H9 (cell line): ENCODE data around the gene CCDC154. TPM values are rescaled to one million over a fixed set of nuclear protein-coding genes. Genes with fewer than 3 reads are reported as not detected.

Experiments used
- DNase-seq: peaks from one replicate; pipeline ENCODE4 v3.0.0-alpha.2; 2017
- H2AFZ ChIP-seq: one replicate; pipeline ENCODE4 v1.6.1; 2013; ENCODE audit warnings: mild to moderate bottlenecking, low read length, control low read depth, moderate library complexity
- H2AK5ac ChIP-seq: 2 replicates; pipeline ENCODE4 v1.6.1; 2013; ENCODE audit warnings: low read length, control low read depth, mixed read lengths; ENCODE audit not compliant: insufficient read length
- H2BK120ac ChIP-seq: one replicate; pipeline ENCODE4 v1.6.1; 2013; ENCODE audit warnings: low read depth, mild to moderate bottlenecking, low read length, control low read depth, inconsistent platforms; ENCODE audit not compliant: poor library complexity, severe bottlenecking
- H2BK12ac ChIP-seq: 2 replicates; pipeline ENCODE4 v1.6.1; 2013; ENCODE audit warnings: low read length, control low read depth, mixed read lengths, low read depth; ENCODE audit not compliant: insufficient read length
- H2BK15ac ChIP-seq: 2 replicates; pipeline ENCODE4 v1.6.1; 2013; ENCODE audit warnings: low read depth, low read length, control low read depth
- H2BK20ac ChIP-seq: one replicate; pipeline ENCODE4 v1.6.1; 2013; ENCODE audit warnings: low read depth, mild to moderate bottlenecking, low read length, control low read depth, inconsistent platforms; ENCODE audit not compliant: poor library complexity, severe bottlenecking
- H2BK5ac ChIP-seq: 2 replicates; pipeline ENCODE4 v1.6.1; 2013; ENCODE audit warnings: low read length, control low read depth, mixed read lengths; ENCODE audit not compliant: insufficient read length
- H3K14ac ChIP-seq: 2 replicates; pipeline ENCODE4 v1.6.1; 2013; ENCODE audit warnings: low read length, control low read depth; ENCODE audit not compliant: insufficient read depth
- H3K18ac ChIP-seq: 2 replicates; pipeline ENCODE4 v1.6.1; 2013; ENCODE audit warnings: low read depth, mild to moderate bottlenecking, mixed read lengths, low read length, control low read depth; ENCODE audit not compliant: insufficient read length
- H3K23ac ChIP-seq: 2 replicates; pipeline ENCODE4 v1.6.1; 2013; ENCODE audit warnings: low read length, control low read depth, mixed read lengths, low read depth; ENCODE audit not compliant: insufficient read length
- H3K23me2 ChIP-seq: 2 replicates; pipeline ENCODE4 v1.6.1; 2013; ENCODE audit warnings: low read depth, mild to moderate bottlenecking, mixed read lengths, low read length, control low read depth; ENCODE audit not compliant: insufficient read length, poor library complexity, severe bottlenecking
- H3K27ac ChIP-seq: 2 replicates; pipeline ENCODE4 v1.5.1; 2013; ENCODE audit warnings: low read length, control low read depth, mixed read lengths, low read depth; ENCODE audit not compliant: insufficient read length
- H3K27me3 ChIP-seq: 2 replicates; pipeline ENCODE4 v1.6.1; 2013; ENCODE audit warnings: low read length, control low read depth, inconsistent platforms; ENCODE audit not compliant: insufficient read depth
- H3K4ac ChIP-seq: 2 replicates; pipeline ENCODE4 v1.6.1; 2013; ENCODE audit warnings: low read depth, mild to moderate bottlenecking, control low read depth, inconsistent platforms, low read length, moderate library complexity
- H3K4me1 ChIP-seq: 2 replicates; pipeline ENCODE4 v1.6.1; 2013; ENCODE audit warnings: low read length, control low read depth, inconsistent platforms; ENCODE audit not compliant: insufficient read depth
- H3K4me2 ChIP-seq: 2 replicates; pipeline ENCODE4 v1.6.1; 2013; ENCODE audit warnings: low read length, control low read depth, mixed read lengths; ENCODE audit not compliant: insufficient read length, insufficient read depth
- H3K56ac ChIP-seq: 2 replicates; pipeline ENCODE4 v1.6.1; 2013; ENCODE audit warnings: low read depth, mild to moderate bottlenecking, mixed read lengths, low read length, control low read depth; ENCODE audit not compliant: insufficient read length
- H3K79me1 ChIP-seq: 2 replicates; pipeline ENCODE4 v1.6.1; 2013; ENCODE audit warnings: low read depth, mild to moderate bottlenecking, moderate library complexity, low read length, control low read depth, inconsistent platforms; ENCODE audit not compliant: insufficient read depth, poor library complexity, severe bottlenecking
- H3K79me2 ChIP-seq: 2 replicates; pipeline ENCODE4 v1.6.1; 2013; ENCODE audit warnings: low read length, control low read depth, inconsistent platforms; ENCODE audit not compliant: insufficient read depth
- H3K9ac ChIP-seq: 2 replicates; pipeline ENCODE4 v1.6.1; 2013; ENCODE audit warnings: low read length, control low read depth, mixed read lengths; ENCODE audit not compliant: insufficient read length; ENCODE audit errors: extremely low read depth
- H3K9me3 ChIP-seq: one replicate; pipeline ENCODE4 v1.6.1; 2013; ENCODE audit warnings: low read depth, low read length, inconsistent platforms; ENCODE audit not compliant: control insufficient read depth
- H3T11ph ChIP-seq: one replicate; pipeline ENCODE4 v1.6.1; 2013; ENCODE audit warnings: mild to moderate bottlenecking, low read length, control low read depth, inconsistent platforms
- H4K20me1 ChIP-seq: one replicate; pipeline ENCODE4 v1.6.1; 2013; ENCODE audit not compliant: control insufficient read depth, insufficient read length, insufficient read depth
- H4K5ac ChIP-seq: 2 replicates; pipeline ENCODE4 v1.6.1; 2013; ENCODE audit warnings: low read depth, mild to moderate bottlenecking, mixed read lengths, low read length, control low read depth; ENCODE audit not compliant: insufficient read length
- H4K8ac ChIP-seq: replicated peaks from 2 replicates; pipeline ENCODE4 v1.6.1; 2013; ENCODE audit warnings: low read length, control low read depth, mixed read lengths, low read depth; ENCODE audit not compliant: insufficient read length
- H4K91ac ChIP-seq: 2 replicates; pipeline ENCODE4 v1.6.1; 2013; ENCODE audit warnings: low read depth, mild to moderate bottlenecking, moderate library complexity, mixed read lengths, low read length, control low read depth; ENCODE audit not compliant: insufficient read length
- H3K27ac Mint-ChIP-seq, 3 experiments: 2 replicates in 2 of 3; 3 replicates in 1 of 3; pipeline ENCODE4 v1.8.0; 2020 to 2021; ENCODE audit warnings: mixed read lengths in 3 of 3, mild to moderate bottlenecking in 1 of 3, moderate library complexity in 1 of 3
- H3K27me3 Mint-ChIP-seq: 2 replicates; pipeline ENCODE4 v1.8.0; 2021; ENCODE audit warnings: low read depth, mild to moderate bottlenecking, moderate library complexity, mixed read lengths
- H3K36me3 Mint-ChIP-seq, 3 experiments: 2 replicates in 2 of 3; 3 replicates in 1 of 3; pipeline ENCODE4 v1.8.0; 2020 to 2021; ENCODE audit warnings: low read depth in 3 of 3, mixed read lengths in 3 of 3; ENCODE audit not compliant: insufficient read depth in 1 of 3
- H3K4me1 Mint-ChIP-seq, 2 experiments: 2 replicates each; pipeline ENCODE4 v1.8.0; 2020; ENCODE audit warnings: mixed read lengths in 2 of 2
- H3K4me3 Mint-ChIP-seq, 2 experiments: 2 replicates in 1 of 2; 3 replicates in 1 of 2; pipeline ENCODE4 v1.8.0; 2020 to 2021; ENCODE audit warnings: mild to moderate bottlenecking in 2 of 2, mixed read lengths in 2 of 2, moderate library complexity in 1 of 2
- H3K9me3 Mint-ChIP-seq, 2 experiments: 2 replicates in 1 of 2; 3 replicates in 1 of 2; pipeline ENCODE4 v1.8.0; 2020; ENCODE audit warnings: mild to moderate bottlenecking in 2 of 2, mixed read lengths in 2 of 2, moderate library complexity in 1 of 2
- WGBS: extraction: QIAGEN DNeasy Blood & Tissue Kit; methylation state at CpG from one replicate; pipeline ENCODE4 v1.1.7; 2013; ENCODE audit warnings: missing lambda C conversion rate, low lambda C conversion rate, mixed read lengths; ENCODE audit not compliant: insufficient read length; ENCODE audit errors: extremely low coverage; 5-methylcytosine and 5-hydroxymethylcytosine counted together
- total RNA-seq: library from RNA; stranded (reverse); gene quantifications from 2 replicates; pipeline ENCODE4 v1.2.1, GENCODE V29; 2021
- TF ChIP-seq, protein P1 (sequence below): fragments of 200-600 bp; sonication (generic); conservative IDR thresholded peaks from 3 replicates; pipeline ENCODE4 v1.8.0; 2021; ENCODE audit warnings: antibody characterized with exemption, mild to moderate bottlenecking

CCDC154 gene
- total RNA-seq, 1 experiment from 2014 or later = 1.3 TPM

DNA sequence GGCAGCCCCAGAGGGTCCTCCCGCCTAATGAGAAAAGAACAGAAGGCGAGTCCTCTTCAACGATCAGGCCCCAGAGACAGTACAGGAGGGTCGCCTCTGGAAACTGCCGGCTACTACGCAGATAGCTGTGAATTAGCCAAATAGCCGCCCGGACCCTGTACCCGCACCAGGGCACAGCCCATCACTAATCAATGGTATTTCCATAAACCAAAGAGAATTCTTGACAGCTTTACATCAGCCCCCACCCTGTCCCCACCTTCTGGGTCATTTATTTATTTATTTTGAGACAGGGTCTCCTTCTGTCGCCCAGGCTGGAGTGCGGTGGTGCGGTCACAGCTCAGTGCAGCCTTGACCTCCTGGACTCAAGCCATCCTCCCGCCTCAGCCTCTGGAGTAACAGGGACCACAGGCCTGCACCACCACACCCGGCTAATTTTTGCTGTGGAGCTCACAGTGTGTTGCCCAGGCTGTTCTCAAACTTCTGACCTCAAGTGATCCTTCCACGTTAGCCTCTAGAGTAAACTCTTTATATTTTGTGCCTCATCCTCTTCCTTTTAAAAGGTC is 31.3 kb upstream of the CCDC154 start:
- Histone ChIP-seq H3K79me2 (peaks cover 11% of the 10 kb centered on the region; the same call in 1 of the 2 replicates), H4K5ac (no peak overlapping the region), H3K9ac (peak overlapping the region; percentile 42), H4K91ac (no peak overlapping the region), H2BK15ac (no peak overlapping the region), H2AK5ac (no peak overlapping the region), H3K23me2 (peaks cover 11% of the 10 kb centered on the region), H2BK5ac (no peak overlapping the region), H4K20me1 (no peaks in the 10 kb centered on the region), H2AFZ (no peak overlapping the region), H3K4me2 (peak overlapping the region; percentile 53), H3K56ac (no peak overlapping the region), H2BK20ac (no peak overlapping the region), H3K27ac (no peak overlapping the region), H3K4ac (no peak overlapping the region), H3K27me3 (no peaks in the 10 kb centered on the region), H3T11ph (no peak overlapping the region), H3K14ac (no peak overlapping the region), H3K79me1 (peaks cover 10% of the 10 kb centered on the region), H3K4me1 (peaks cover 4% of the 10 kb centered on the region), H3K9me3 (peaks cover 8% of the 10 kb centered on the region), H3K18ac (peak overlapping the region; percentile 12), H3K23ac (no peak overlapping the region), H4K8ac (no peak overlapping the region), H2BK12ac (no peak overlapping the region), H2BK120ac (no peak overlapping the region)
- peak overlapping the region; percentile 75 to 84 for H3K4me3 Mint-ChIP-seq
- H3K36me3 Mint-ChIP-seq = peaks cover 0 to 2% (median 0%) of the 10 kb centered on the region in 3 experiments; a peak in 3 of 7 replicates
- DNase-seq = no peak
- peaks cover 10 to 15% of the 10 kb centered on the region in 2 experiments for H3K4me1 Mint-ChIP-seq
- no peak overlapping the region; a peak in 2 of 7 replicates for H3K27ac Mint-ChIP-seq
- WGBS = no CpG with 5 or more reads among the region's 15 CpGs
- peaks cover 31% of the 10 kb centered on the region for H3K27me3 Mint-ChIP-seq
- TF ChIP-seq, protein P1, sequence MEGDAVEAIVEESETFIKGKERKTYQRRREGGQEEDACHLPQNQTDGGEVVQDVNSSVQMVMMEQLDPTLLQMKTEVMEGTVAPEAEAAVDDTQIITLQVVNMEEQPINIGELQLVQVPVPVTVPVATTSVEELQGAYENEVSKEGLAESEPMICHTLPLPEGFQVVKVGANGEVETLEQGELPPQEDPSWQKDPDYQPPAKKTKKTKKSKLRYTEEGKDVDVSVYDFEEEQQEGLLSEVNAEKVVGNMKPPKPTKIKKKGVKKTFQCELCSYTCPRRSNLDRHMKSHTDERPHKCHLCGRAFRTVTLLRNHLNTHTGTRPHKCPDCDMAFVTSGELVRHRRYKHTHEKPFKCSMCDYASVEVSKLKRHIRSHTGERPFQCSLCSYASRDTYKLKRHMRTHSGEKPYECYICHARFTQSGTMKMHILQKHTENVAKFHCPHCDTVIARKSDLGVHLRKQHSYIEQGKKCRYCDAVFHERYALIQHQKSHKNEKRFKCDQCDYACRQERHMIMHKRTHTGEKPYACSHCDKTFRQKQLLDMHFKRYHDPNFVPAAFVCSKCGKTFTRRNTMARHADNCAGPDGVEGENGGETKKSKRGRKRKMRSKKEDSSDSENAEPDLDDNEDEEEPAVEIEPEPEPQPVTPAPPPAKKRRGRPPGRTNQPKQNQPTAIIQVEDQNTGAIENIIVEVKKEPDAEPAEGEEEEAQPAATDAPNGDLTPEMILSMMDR = no peak
- peaks cover 19 to 30% of the 10 kb centered on the region in 2 experiments for H3K9me3 Mint-ChIP-seq
